ENCODE measurements around the gene ABCF2.

Gene ABCF2

DNA sequence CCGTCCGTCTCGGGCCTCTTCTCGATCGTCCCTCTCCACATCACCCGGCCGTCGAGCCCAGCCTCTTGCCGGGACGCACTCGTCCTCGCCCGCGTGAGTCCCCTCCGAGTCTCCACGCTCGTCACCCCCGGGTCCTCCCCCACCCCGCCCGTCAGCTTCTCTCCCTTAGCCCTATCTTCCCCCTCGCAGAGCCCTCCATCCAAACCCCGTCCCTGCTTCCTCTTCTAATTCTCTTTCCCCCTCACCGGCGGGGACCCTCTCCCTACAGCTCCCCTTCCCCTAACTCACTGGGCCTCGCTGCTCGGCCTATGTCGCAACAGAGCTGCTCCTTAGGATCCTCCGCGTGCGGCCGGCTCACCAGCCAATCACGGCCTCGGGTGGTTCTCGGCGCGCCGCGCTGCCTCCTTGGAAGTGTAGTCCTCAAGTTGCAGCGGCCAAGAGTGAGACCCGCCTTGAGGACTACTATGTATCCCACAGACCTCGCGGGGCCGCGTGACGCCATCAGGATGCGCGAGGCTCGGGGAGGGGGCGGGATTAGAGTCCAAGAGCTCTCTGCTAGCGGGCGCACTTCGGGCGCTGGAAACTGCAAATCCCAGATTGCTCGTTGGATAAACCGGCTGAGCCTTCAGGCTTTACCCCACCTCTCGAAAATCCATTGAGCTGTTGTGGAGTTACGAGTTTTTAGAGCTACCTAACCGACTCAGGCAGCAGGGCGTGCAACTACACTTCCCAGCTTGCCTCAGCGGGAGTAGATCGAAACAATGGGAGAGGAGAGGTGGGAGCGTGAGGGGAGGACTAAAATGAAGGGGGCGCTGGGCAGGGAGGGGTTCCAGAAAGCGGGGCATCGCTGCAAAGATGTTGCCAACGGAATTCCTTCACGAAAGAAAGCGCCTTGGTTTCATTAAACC lies at the start of gene ABCF2:
TSS of gene ABCF2 (minus strand) at position 331 of the 908 bp plus-strand sequence. CDS start 747 bp downstream, outside the sequence.
- peak; percentile 99 for DNase-seq (ENCODE audit: low spot score)

DNA sequence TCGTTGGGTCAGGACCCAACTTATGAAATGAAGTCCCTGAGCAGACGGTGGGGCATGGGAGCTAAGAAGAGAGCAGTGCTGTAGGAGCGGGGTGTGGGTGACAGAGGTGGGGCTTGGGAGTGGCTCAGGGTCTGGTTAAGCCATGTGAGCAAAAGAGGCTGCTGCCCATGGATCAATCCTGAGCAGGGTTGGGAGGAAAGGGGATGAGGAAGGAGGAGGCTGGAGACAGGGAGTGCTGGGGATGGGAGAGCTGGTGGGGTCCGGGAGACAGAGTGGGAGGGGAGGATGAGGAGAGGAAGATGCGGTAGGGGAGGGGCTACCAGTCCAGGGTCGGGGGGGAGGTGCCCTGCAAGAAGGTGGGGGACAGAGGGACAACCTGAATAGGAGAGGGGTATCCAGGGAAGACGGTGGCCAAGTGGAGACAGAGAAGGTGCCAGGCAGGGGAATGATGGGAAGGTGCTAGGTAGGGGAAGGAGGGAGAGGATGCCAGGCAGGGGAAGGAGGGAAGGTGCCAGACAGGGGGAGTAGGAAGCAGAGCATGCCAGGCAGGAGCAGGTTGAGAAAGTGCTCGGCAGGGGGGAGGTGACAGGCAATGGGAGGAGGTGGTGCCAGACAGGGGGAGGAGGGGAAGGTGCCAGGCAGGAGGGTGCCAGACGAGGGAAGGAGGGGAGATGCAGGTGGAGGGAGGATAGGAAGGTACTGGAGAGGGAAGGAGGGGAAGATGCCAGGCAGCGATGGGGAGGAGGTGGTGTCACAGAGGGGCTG lies 49.0 kb upstream of the ABCF2 start:
- peak; percentile 91 for DNase-seq (ENCODE audit: low spot score)

DNA sequence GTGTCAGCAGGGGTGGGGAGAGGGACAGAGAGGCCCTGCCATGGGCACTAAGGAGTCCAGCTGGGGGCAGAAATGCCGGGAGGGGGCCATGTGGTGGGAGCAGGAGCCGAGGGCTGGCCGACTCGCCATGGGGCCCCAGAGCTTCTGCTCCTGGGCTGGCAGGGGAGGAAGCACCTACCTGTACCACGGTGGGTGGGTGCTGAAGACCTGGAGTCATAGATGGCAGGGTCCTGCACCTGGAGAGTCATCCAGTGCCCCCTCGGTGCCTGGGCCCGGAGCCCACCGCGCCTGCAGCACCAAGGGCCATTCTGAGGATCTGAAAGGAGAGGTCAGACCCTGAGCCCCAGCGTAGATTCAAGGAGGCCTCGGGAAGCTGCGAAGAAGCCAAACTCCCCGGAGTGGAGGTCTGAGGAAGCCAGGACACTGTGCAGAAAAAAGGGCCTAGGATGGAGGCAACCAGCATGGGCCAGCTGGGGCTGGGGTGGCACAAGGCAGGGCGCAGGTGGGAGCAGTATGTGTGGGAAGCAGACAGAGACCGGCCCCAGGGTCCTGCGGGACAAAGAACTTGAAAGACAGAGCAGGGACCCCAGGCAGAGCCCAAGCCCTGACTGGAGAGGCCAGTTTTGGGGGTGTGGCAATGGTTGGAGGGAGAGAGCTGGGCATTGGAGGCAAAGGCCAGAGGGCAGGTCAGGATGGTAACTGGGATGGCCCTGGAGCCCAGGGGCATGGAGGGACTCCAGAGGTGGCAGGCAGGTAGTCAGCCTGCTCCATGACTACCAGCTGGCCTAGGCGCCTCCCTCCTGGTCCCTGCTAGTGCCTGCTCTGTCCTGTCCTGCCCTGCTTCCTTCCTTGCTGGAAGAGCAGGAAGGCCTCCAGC lies 48.2 kb upstream of the ABCF2 start:
- DNase-seq (ENCODE audit: low spot score), result no peak

DNA sequence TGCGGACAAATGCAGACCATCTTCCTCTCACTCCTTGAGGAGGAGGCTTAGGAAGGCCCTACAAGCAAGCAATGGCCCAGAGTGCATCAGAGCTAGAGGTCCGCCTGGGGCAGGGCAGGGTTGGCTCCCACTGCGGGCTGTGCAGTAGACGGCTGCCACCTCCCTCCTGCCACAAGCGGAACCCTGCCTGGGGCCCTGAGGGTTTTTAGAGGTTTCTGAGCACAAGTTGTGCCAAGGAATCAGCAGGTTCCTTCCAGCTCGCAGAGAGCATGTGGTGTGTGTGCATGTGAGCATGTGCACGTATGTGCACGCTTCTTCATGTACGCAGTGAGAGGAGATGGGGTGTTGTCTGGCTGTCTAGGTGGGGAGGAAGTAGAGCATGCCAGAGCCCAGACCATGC lies 47.4 kb upstream of the ABCF2 start:
- no peak for DNase-seq (ENCODE audit: low spot score)

DNA sequence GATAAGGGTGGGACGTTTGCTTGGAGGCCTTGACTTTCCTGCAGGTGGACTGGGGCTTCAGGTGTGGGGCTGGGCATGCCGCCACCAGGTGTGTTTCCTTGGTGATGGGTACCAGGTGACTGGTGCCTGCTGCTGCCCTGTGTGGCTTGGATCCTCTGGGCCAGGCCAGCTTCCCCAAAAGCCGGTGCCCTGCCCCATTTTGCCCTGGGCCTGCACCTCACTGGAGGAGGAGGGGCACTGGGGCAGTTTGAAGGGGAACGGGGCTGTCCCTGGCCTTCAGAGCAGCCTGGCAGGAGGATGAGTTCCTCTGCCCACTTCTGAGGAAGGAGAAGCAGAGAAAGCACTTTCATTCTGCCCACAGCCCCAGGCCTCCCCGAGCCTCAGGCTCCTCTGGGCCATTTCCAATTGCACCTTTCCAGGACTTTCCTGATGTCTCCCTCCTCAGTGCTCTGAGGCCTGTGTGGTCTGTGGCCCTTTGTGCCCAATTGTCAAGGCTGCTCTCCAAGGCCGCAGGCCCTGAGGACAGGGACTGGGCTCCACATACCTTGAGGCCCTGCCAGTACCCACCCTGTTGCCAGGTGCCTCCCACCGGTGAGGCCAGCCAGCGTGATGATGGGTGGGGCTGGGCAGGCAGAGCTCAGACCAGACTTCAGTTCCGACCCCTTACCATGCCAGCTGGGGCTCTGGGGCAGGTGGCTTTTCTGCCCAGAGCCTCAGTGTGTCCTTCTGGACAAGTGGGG lies 46.8 kb upstream of the ABCF2 start:
- DNase-seq (ENCODE audit: low spot score), result no peak

DNA sequence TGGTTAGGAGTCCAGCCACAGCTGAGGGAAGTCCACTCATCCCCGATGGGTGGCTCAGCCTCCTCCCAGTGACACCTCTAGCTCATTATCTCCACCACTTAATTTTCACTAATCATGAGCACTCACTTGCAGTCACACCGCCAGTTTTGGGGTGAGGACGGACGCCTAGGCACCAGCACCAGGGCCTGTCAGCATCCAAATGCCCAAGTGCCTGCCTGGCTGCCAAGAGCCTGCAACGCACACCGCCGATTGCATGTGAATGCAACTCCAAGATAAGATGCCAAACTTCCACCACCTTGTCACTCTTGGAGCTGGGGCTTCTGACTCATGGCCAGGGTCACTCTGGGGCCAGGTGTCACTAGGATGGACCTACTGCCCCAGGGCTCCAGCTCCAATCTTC lies 45.9 kb upstream of the ABCF2 start:
- no peak for DNase-seq (ENCODE audit: low spot score)

DNA sequence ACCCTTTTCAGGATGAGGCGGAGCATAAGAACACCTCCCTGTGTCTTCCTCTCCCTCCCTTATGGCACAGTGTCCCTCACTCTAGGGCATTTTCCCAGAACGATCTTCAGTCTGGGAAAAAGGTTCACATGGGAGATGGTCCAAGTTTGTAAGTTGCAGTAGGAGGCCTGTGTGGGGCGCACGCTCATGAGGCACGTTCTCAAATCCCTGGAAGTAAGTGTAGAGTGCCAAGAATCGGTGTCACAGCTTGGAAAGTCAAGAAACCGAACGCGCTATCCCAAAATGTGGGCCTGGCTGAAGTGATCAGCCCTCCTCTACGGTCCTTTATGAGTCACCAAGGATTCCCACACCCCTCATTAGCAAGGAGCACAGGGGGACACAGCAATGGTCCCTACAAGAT lies 45.4 kb upstream of the ABCF2 start:
- DNase-seq (ENCODE audit: low spot score), result peak; percentile 18

DNA sequence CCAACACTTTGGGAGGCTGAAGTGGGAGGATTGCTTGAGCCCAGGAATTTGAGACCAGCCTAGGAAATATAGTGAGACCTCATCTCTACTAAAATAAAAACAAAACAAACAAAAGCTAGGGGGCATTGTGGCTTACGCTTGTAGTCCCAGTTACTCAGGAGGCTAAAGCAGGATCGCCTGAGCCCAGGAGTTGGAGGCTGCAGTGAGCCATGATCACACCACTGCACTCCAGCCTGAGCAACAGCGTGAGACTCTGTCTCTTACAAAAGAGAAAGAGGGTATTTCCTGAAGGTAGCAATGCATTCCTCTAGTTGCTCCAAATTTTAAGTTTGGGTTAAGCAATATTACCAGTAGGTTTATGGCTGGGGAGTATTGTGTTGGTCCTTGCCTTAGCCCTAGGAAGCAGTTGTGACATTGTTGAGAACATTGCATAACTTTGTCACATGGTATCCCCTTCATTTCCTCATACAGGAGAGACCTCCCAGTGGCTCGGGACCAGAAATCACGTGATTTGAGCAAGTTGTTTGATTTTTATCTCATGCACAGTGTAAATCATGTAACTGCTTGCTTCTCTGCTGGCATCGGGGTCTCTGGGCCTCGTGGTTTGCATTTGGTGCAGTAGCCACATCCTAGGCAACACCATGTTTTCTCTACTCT lies 44.8 kb upstream of the ABCF2 start:
- DNase-seq (ENCODE audit: low spot score), result peak; percentile 21

DNA sequence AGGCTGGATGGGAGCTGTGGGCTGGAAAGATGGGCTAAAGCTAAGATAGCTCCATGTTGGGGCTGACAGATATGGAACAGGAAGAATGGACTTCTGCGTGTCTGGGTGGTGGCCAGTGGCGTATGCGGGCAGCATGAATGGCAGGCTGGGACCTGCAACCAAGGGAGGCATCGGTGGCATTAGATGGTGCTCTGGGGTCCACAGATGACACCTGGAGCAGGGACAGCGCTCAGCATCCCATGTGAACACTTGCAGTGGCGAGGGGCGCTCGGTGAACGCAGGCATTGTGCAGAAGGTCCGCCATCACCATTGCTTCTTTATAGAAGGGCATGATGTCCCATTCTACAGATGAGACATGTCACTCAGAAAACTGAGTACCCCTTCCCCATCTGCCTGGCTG lies 42.5 kb upstream of the ABCF2 start:
- no peak for DNase-seq (ENCODE audit: low spot score)

DNA sequence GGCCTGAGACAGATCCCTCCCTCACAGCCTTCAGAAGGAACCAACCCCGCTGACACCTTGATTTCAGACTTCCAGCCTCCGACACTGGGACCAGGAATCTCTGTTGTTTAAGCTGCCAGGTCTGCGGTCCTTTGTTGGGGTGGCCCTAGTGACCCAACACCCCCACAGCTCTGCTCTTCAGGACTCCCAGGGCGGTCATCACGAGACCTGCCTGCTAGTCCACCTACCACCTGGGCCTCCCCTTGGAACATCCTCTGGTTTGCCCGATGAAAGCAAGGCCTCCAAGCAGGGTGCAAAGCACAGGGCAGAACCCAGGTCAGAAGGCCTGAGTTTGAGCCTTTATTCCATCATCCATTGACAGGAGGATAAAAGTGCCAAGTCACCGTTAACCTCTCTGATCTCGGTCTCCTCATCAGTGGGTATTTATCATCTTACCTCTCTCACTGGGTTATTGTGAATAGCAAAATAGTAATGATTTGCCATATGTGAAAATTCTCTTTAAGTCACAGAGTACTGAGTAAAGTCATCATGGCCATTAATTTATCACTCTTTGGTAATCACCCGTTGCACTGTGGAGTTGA lies 38.4 kb upstream of the ABCF2 start:
- DNase-seq (ENCODE audit: low spot score), result no peak

DNA sequence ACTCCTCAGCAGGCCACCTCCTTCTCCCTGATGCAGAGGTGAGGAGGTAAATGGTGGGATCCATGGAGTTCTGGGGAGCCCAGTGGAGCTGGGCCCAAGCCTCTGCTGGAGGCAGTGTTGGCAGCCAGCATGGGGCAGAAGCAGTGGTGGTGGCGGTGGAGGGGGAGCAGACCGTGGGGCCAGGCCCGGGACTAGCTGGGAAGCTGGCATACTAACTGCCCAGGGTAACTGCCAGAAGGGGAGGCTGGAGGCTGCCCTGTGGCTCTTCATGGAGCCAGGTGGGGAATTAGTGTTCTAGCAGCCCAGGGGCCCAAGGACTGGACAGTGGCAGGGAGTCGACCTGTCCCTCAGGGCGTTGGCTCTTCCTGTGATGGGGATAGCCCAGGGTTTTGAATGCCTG lies 37.6 kb upstream of the ABCF2 start:
- DNase-seq (ENCODE audit: low spot score), result no peak

DNA sequence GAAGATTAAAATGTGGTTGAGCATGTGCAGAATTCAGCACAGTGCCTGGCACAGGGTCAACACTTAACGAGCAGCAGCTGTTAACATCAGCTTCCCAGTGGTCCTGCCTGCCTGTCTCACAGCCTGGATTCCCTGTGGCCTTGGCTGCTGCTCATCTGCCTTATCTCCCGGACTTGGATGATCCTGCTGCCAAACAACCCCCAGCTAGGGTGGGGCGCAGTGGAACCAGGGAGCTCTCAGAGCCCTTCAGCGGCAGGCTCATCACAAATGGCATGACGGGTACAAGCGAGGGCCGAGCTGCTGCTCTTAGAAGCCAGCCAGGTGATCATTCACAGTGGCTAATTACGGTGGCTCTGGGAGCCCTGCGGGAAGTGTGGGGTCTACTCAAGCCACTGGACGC lies 34.5 kb upstream of the ABCF2 start:
- no peak for DNase-seq (ENCODE audit: low spot score)

DNA sequence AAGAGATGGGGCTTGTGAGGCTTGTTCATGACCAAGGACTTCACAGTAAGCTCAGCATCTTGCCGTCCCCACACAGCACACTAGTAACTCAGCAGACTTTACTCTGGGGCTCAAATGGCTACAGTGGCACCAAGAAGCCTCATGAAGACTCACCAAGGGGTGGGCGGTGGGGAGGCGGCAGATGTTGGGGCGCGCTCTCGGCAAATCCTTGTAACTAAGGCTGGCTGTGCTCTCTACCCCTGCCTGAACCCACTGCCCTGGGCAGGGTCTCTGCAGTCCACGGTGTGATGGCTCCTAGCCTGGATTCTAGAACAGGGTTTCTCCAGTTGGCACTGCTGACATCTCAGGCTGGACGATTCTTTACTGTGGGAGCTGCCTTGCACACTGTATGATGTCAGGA lies 33.9 kb upstream of the ABCF2 start:
- DNase-seq (ENCODE audit: low spot score), result no peak

DNA sequence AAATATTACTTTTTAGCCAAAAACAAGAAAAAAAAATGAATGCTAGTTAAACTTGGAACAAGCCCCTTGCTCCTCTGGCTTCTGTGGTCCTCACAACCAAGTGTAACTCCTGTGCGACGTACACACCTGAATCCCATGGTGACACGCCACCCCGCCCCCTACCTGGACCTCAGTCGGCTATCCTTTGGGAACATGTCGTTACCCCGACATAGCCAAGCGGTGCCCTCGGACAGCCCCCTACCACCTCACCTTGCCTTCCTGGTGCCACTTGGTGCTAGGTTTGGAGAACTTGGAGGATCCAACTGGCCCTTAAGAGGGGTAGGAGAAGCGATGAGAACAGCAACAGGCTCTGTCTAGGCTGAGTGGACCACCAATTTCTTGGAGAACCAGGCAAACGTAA lies 33.5 kb upstream of the ABCF2 start:
- DNase-seq (ENCODE audit: low spot score), result no peak

DNA sequence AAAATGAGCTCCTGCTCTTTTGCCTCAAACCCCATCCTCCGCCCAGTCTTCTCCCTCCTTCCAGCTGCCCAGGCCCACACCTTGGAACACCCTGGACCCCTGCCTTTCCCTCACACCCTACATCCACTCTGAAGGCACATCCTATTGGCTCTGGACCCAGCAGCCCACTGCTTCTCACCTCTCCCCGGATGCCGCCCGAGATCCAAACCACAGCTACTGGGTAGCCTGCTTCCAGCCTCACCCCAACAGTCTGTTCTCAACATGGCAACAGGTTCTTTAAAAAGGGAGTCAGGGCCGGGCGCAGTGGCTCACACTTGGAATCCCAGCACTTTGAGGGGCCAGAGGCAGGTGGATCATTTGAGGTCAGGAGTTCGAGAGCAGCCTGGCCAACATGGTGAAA lies 31.0 kb upstream of the ABCF2 start:
- DNase-seq (ENCODE audit: low spot score), result no peak

DNA sequence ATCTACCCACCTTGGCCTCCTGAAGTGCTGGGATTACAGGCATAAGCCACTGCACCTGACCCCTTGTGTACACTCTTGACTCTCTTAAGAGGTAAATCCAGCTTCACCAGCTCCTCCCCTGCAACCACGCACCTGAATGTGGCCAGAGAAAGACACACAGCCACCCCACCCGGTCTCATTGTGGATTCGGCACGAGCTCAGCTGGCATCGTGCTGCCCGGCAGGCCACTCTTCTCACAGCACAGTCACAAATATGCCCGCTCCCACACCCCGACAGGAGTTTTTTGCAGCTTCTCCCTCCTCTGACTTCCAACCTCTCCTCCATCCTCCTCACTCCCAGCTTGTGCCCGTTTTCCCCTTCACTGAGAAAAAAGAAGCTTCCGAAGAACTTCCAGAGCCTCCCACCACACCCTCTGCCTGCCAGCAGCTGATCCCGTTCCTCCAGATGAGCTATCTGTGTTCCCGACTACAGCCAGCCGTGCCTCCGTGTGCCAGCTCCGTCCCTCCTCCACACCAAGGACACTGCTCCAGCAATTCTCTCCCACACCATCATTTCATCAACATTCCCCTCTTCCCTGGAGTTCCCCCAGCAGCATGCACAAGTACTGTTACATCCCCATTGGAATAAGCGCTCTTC lies 29.5 kb upstream of the ABCF2 start:
- no peak for DNase-seq (ENCODE audit: low spot score)

DNA sequence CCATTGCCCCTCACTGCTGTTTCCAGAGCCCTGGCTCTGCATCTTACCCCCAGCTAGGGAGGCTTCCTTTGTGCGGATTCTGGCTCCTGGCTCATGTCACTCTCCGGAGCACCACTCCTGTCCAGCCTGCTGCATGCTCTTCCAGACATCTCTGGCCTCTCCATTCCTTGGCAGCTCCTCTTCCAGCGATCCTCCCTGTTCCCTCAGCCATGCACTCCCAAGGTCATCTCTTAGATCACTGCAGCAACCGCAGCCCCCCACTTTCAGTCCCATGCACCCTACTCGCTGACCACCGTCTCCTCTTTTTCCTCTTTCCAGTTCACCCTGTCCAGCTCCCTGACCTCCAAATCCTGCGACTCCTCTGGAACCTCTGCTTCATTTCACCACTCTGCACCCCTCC lies 28.4 kb upstream of the ABCF2 start:
- DNase-seq (ENCODE audit: low spot score), result no peak

DNA sequence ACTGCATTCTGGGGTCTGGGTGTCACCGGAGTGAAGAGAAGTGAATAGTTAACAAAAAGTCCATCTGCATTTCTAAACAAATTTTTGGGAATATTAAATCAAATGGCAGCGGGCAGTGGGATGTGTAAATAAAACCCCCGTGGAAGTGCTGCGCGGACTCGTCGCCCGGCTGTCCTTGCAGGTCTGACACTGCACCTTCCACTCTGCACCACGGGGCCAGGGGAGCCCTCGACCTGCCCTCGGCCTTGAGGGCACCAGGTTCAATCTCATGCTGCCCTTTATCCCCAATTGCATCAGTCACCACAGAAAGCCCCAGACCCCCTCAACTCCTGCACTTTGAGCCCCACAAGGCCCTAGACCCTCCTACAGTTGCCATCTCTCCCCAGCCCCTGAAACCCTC lies 27.8 kb upstream of the ABCF2 start:
- no peak for DNase-seq (ENCODE audit: low spot score)

DNA sequence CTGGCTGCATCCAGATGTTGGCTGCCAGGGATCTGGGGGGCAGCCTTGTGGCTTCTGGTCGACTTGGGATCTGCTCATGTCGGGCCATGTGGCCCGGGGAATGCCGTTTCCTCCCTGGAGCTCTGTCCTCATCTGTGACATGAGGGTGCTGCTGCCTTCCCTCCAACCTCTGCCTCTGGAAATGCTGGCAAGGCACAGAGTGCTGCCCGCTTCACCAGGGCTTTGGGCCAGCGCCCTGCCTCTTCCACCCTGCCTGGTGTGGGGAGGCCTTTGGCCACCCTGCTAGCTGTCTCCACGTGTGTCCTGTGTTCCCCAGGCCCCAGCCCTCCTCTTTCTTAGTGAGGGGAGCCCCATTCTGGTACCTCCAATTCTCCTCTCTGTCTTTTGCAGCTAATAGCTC lies 27.3 kb upstream of the ABCF2 start:
- no peak for DNase-seq (ENCODE audit: low spot score)

Measured in cerebellar cortex (tissue), 1 donor.